Liver (tissue), 3 donors: ENCODE results near the gene CCDC83.

Experiments used
- FOXA1 ChIP-seq: IDR thresholded peaks from 2 replicates; pipeline ENCODE4 v1.6.1; 2016; ENCODE audit warnings: antibody characterized with exemption
- FOXA2 ChIP-seq: IDR thresholded peaks from 2 replicates; pipeline ENCODE4 v1.6.1; 2016; ENCODE audit warnings: antibody characterized with exemption
- GABPA ChIP-seq, 2 donors: IDR thresholded peaks in 1 of 2; conservative IDR thresholded peaks in 1 of 2; 2 replicates each; pipeline ENCODE4 v1.6.1; 2016; ENCODE audit warnings: antibody characterized with exemption in 2 of 2, mild to moderate bottlenecking in 1 of 2, moderate library complexity in 1 of 2
- NR2F2 ChIP-seq: IDR thresholded peaks from 2 replicates; pipeline ENCODE4 v1.6.1; 2016; ENCODE audit warnings: antibody characterized with exemption
- RAD21 ChIP-seq, 2 donors: IDR thresholded peaks; 2 replicates each; pipeline ENCODE4 v1.6.1; 2016; ENCODE audit warnings: antibody characterized with exemption in 2 of 2, mild to moderate bottlenecking in 2 of 2
- SP1 ChIP-seq: IDR thresholded peaks from 2 replicates; pipeline ENCODE4 v1.6.1; 2018; ENCODE audit warnings: antibody characterized with exemption, mild to moderate bottlenecking
- YY1 ChIP-seq: IDR thresholded peaks from 2 replicates; pipeline ENCODE4 v1.6.1; 2016; ENCODE audit warnings: antibody characterized with exemption, mild to moderate bottlenecking
- TF ChIP-seq, protein P1 (sequence below): fragments of 150-350 bp; IDR thresholded peaks from 2 replicates; pipeline ENCODE4 v1.5.1; 2017; ENCODE audit warnings: improper control_type of control experiment, low read depth, low read length; ENCODE audit not compliant: missing input control
- TF ChIP-seq, protein P2 (sequence below): IDR thresholded peaks from 2 replicates; pipeline ENCODE4 v1.6.1; 2016; ENCODE audit warnings: antibody characterized with exemption, mild to moderate bottlenecking
- TF ChIP-seq, protein P3 (sequence below): IDR thresholded peaks from 2 replicates; pipeline ENCODE4 v1.6.1; 2016; ENCODE audit warnings: antibody characterized with exemption
- donor health status: healthy.
- donor health status: healthy.

DNA sequence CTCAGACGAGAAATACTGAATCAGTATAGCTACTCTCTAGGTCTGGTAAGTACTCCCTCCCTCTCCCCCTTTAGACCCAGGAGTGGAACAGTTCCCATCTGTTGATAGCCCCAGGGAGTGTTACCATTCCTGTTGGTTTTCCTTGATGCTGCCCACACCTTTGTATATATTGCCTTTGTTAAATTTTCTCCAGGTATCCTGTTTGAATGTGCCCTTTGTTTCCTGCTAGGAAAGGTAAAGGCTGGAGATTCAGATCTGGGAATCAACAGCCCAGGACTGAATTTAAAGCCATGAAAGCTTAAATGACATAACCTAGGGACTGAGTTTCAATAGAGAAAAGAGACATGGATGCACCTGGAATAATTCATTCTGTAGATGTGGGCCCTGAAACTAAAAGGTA, 68.3 kb downstream of the CCDC83 start:
- TF ChIP-seq NR2F2 (no peak), FOXA2 (no peak), RAD21 (IDR thresholded peaks at IDR 0.05) (no peak), YY1 (no peak), GABPA (IDR thresholded peaks at IDR 0.05 in 1 of 2, conservative IDR thresholded peaks at IDR 0.05 in 1 of 2) (no peak), FOXA1 (no peak), SP1 (no peak)
- TF ChIP-seq, protein P1, sequence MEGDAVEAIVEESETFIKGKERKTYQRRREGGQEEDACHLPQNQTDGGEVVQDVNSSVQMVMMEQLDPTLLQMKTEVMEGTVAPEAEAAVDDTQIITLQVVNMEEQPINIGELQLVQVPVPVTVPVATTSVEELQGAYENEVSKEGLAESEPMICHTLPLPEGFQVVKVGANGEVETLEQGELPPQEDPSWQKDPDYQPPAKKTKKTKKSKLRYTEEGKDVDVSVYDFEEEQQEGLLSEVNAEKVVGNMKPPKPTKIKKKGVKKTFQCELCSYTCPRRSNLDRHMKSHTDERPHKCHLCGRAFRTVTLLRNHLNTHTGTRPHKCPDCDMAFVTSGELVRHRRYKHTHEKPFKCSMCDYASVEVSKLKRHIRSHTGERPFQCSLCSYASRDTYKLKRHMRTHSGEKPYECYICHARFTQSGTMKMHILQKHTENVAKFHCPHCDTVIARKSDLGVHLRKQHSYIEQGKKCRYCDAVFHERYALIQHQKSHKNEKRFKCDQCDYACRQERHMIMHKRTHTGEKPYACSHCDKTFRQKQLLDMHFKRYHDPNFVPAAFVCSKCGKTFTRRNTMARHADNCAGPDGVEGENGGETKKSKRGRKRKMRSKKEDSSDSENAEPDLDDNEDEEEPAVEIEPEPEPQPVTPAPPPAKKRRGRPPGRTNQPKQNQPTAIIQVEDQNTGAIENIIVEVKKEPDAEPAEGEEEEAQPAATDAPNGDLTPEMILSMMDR = no peak
- TF ChIP-seq, protein P2, sequence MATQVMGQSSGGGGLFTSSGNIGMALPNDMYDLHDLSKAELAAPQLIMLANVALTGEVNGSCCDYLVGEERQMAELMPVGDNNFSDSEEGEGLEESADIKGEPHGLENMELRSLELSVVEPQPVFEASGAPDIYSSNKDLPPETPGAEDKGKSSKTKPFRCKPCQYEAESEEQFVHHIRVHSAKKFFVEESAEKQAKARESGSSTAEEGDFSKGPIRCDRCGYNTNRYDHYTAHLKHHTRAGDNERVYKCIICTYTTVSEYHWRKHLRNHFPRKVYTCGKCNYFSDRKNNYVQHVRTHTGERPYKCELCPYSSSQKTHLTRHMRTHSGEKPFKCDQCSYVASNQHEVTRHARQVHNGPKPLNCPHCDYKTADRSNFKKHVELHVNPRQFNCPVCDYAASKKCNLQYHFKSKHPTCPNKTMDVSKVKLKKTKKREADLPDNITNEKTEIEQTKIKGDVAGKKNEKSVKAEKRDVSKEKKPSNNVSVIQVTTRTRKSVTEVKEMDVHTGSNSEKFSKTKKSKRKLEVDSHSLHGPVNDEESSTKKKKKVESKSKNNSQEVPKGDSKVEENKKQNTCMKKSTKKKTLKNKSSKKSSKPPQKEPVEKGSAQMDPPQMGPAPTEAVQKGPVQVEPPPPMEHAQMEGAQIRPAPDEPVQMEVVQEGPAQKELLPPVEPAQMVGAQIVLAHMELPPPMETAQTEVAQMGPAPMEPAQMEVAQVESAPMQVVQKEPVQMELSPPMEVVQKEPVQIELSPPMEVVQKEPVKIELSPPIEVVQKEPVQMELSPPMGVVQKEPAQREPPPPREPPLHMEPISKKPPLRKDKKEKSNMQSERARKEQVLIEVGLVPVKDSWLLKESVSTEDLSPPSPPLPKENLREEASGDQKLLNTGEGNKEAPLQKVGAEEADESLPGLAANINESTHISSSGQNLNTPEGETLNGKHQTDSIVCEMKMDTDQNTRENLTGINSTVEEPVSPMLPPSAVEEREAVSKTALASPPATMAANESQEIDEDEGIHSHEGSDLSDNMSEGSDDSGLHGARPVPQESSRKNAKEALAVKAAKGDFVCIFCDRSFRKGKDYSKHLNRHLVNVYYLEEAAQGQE = no peak
- TF ChIP-seq, protein P3, sequence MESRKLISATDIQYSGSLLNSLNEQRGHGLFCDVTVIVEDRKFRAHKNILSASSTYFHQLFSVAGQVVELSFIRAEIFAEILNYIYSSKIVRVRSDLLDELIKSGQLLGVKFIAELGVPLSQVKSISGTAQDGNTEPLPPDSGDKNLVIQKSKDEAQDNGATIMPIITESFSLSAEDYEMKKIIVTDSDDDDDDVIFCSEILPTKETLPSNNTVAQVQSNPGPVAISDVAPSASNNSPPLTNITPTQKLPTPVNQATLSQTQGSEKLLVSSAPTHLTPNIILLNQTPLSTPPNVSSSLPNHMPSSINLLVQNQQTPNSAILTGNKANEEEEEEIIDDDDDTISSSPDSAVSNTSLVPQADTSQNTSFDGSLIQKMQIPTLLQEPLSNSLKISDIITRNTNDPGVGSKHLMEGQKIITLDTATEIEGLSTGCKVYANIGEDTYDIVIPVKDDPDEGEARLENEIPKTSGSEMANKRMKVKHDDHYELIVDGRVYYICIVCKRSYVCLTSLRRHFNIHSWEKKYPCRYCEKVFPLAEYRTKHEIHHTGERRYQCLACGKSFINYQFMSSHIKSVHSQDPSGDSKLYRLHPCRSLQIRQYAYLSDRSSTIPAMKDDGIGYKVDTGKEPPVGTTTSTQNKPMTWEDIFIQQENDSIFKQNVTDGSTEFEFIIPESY = no peak
